DND-41 (cell line): ENCODE measurements around the gene STAP2.
"Not testable (repeated sequence)": the region's sequence is repeated elsewhere in the genome, so short reads cannot be mapped to it uniquely, and the experiment has no call there.

Experiments
- ATAC-seq: fragments of 200-7000 bp; cut with Tn5 transposase; 3 replicates; pipeline ENCODE4 v1.9.1; 2021; ENCODE audit warnings: low read depth; ENCODE audit not compliant: insufficient read depth
- DNase-seq: peaks from one replicate; pipeline ENCODE4 v3.0.0-alpha.2; 2020
- H2AFZ ChIP-seq: 2 replicates; pipeline ENCODE4 v1.6.0; 2012; ENCODE audit warnings: low read depth, low read length
- H3K27ac ChIP-seq: 2 replicates; pipeline ENCODE4 v1.5.1; 2012; ENCODE audit warnings: low read length, inconsistent platforms
- H3K27me3 ChIP-seq: fragments of 200-600 bp; sonication (generic); 2 replicates; pipeline ENCODE4 v1.6.0; 2012; ENCODE audit warnings: low read length, mild to moderate bottlenecking, inconsistent platforms; ENCODE audit not compliant: insufficient read depth, poor library complexity
- H3K36me3 ChIP-seq: 2 replicates; pipeline ENCODE4 v1.5.1; 2012; ENCODE audit warnings: low read length, inconsistent platforms; ENCODE audit not compliant: insufficient read depth
- H3K4me1 ChIP-seq: 2 replicates; pipeline ENCODE4 v1.5.1; 2012; ENCODE audit warnings: mild to moderate bottlenecking, low read length; ENCODE audit not compliant: insufficient read depth
- H3K4me2 ChIP-seq: 2 replicates; pipeline ENCODE4 v1.6.0; 2012; ENCODE audit warnings: mild to moderate bottlenecking, moderate library complexity, low read length, inconsistent platforms; ENCODE audit not compliant: insufficient read depth
- H3K4me3 ChIP-seq, 2 experiments: fragments of 200-600 bp in 1 of 2; shearing (Covaris generic) in 1 of 2; 2 replicates each; pipeline ENCODE4 v1.5.1; 2012 to 2016; ENCODE audit warnings: inconsistent platforms in 2 of 2, low read length in 2 of 2, mild to moderate bottlenecking in 2 of 2, low read depth in 1 of 2, moderate library complexity in 1 of 2
- H3K79me2 ChIP-seq: 2 replicates; pipeline ENCODE4 v1.6.0; 2012; ENCODE audit warnings: low read length, inconsistent platforms; ENCODE audit not compliant: insufficient read depth
- H3K9ac ChIP-seq: 2 replicates; pipeline ENCODE4 v1.6.0; 2012; ENCODE audit warnings: low read depth, mild to moderate bottlenecking, inconsistent platforms, low read length, moderate library complexity
- H3K9me3 ChIP-seq: 2 replicates; pipeline ENCODE4 v1.5.1; 2012; ENCODE audit warnings: low read length, moderate library complexity, mild to moderate bottlenecking, inconsistent platforms; ENCODE audit not compliant: insufficient read depth, severe bottlenecking
- H4K20me1 ChIP-seq: 2 replicates; pipeline ENCODE4 v1.6.0; 2012; ENCODE audit warnings: low read length; ENCODE audit not compliant: insufficient read depth
- CTCF ChIP-seq: IDR thresholded peaks from 2 replicates; pipeline ENCODE4 v1.5.1; 2012; ENCODE audit warnings: borderline replicate concordance, low read length, moderate library complexity, mild to moderate bottlenecking; ENCODE audit not compliant: poor library complexity, severe bottlenecking; ENCODE audit errors: extremely low read depth
- EZH2 ChIP-seq: IDR thresholded peaks from 3 replicates; pipeline ENCODE4 v1.6.1; 2012; ENCODE audit warnings: borderline replicate concordance, low read depth, mild to moderate bottlenecking, moderate library complexity, low read length, inconsistent platforms; ENCODE audit not compliant: severe bottlenecking

Gene STAP2

GRCh38 chr19:4352701-4353121 lies 14.1 kb upstream of the STAP2 start:
- H3K27ac ChIP-seq = no peak overlapping the region
- no peaks in the 10 kb centered on the region for H3K4me1 ChIP-seq
- peak; percentile 82 for ATAC-seq
- no peaks in the 10 kb centered on the region for H3K9me3 ChIP-seq
- H3K79me2 ChIP-seq = no peaks in the 10 kb centered on the region
- TF ChIP-seq EZH2 (no peak), CTCF (peak; percentile 74)
- H2AFZ ChIP-seq = no peak overlapping the region
- no peak overlapping the region for H3K4me3 ChIP-seq
- no peak overlapping the region for H3K9ac ChIP-seq
- no peak overlapping the region for H3K4me2 ChIP-seq
- no peaks in the 10 kb centered on the region for H3K27me3 ChIP-seq
- H3K36me3 ChIP-seq = peaks cover 32% of the 10 kb centered on the region
- peaks cover 9% of the 10 kb centered on the region; the same call in 1 of the 2 replicates for H4K20me1 ChIP-seq
- DNase-seq = peak; percentile 68

GRCh38 chr19:4350726-4351125 lies 12.1 kb upstream of the STAP2 start:
- H3K27me3 ChIP-seq = no peaks in the 10 kb centered on the region
- H3K4me2 ChIP-seq = no peak overlapping the region
- peaks cover 40% of the 10 kb centered on the region for H3K36me3 ChIP-seq
- H3K79me2 ChIP-seq = no peaks in the 10 kb centered on the region
- H4K20me1 ChIP-seq = peaks cover 13% of the 10 kb centered on the region; the same call in 1 of the 2 replicates
- no peak overlapping the region for H3K4me3 ChIP-seq
- no peak for ATAC-seq
- DNase-seq = no peak
- peaks cover 3% of the 10 kb centered on the region; the same call in 1 of the 2 replicates for H3K4me1 ChIP-seq
- H2AFZ ChIP-seq = no peak overlapping the region
- TF ChIP-seq EZH2 = no peak
- no peak for TF ChIP-seq CTCF
- H3K9ac ChIP-seq = no peak overlapping the region
- no peak overlapping the region for H3K27ac ChIP-seq
- H3K9me3 ChIP-seq = no peaks in the 10 kb centered on the region

GRCh38 chr19:4350111-4350510 lies 11.5 kb upstream of the STAP2 start:
- Histone ChIP-seq H3K9ac (no peak overlapping the region), H4K20me1 (peaks cover 18% of the 10 kb centered on the region), H3K27ac (no peak overlapping the region), H3K27me3 (no peaks in the 10 kb centered on the region), H3K4me2 (no peak overlapping the region), H3K4me3 (no peak overlapping the region), H2AFZ (no peak overlapping the region), H3K79me2 (peaks cover 4% of the 10 kb centered on the region; the same call in 1 of the 2 replicates), H3K9me3 (no peaks in the 10 kb centered on the region), H3K4me1 (peaks cover 9% of the 10 kb centered on the region; the same call in 1 of the 2 replicates), H3K36me3 (peaks cover 46% of the 10 kb centered on the region)
- TF ChIP-seq CTCF (no peak), EZH2 (no peak)
- DNase-seq (no peak), ATAC-seq (no peak)

GRCh38 chr19:4349225-4349624 lies 10.6 kb upstream of the STAP2 start:
- not testable (repeated sequence) for H2AFZ ChIP-seq

More at GRCh38 chr19:4349225-4349624, 10.6 kb upstream of the STAP2 start:
- not testable (repeated sequence) for H3K9me3 ChIP-seq, H3K4me2 ChIP-seq, DNase-seq, H3K9ac ChIP-seq, H3K27me3 ChIP-seq, ATAC-seq, H3K4me3 ChIP-seq, H3K27ac ChIP-seq, H3K79me2 ChIP-seq
- H3K36me3 ChIP-seq = peaks cover 45% of the 10 kb centered on the region
- H4K20me1 ChIP-seq = peaks cover 18% of the 10 kb centered on the region
- peaks cover 14% of the 10 kb centered on the region for H3K4me1 ChIP-seq
